IPS DF 4.7 (cell line): Measurements from ENCODE around the gene TGFBI.

Experiments
- DNase-seq: peaks from one replicate; pipeline ENCODE4 v3.0.0-alpha.2; 2013; ENCODE audit warnings: low spot score; ENCODE audit errors: extremely low read depth

The TGFBI gene

GRCh38 chr5:136087961-136088871, 59.4 kb downstream of the TGFBI start:
- no peak for DNase-seq

- no peak for DNase-seq
Observed at GRCh38 chr5:136089791-136090190, 61.0 kb downstream of the TGFBI start.

GRCh38 chr5:136090319-136090718, 61.5 kb downstream of the TGFBI start:
- no peak for DNase-seq

GRCh38 chr5:136094189-136094912, 65.6 kb downstream of the TGFBI start:
- DNase-seq = no peak

- no peak for DNase-seq
Observed at GRCh38 chr5:136094913-136095641, 66.3 kb downstream of the TGFBI start.

- DNase-seq = no peak
Observed at GRCh38 chr5:136098176-136098575, 69.4 kb downstream of the TGFBI start.

- no peak for DNase-seq
Observed at GRCh38 chr5:136099870-136100269, 71.1 kb downstream of the TGFBI start.

GRCh38 chr5:136101884-136102283, 73.1 kb downstream of the TGFBI start:
- DNase-seq = no peak

- no peak for DNase-seq
Observed at GRCh38 chr5:136103118-136103517, 74.3 kb downstream of the TGFBI start.

GRCh38 chr5:136104306-136104965, 75.6 kb downstream of the TGFBI start:
- DNase-seq = no peak

GRCh38 chr5:136106351-136107031, 77.7 kb downstream of the TGFBI start:
- DNase-seq = no peak

GRCh38 chr5:136108180-136108611, 79.4 kb downstream of the TGFBI start:
- no peak for DNase-seq

- no peak for DNase-seq
Observed at GRCh38 chr5:136108766-136109165, 80.0 kb downstream of the TGFBI start.

GRCh38 chr5:136109453-136110135, 80.8 kb downstream of the TGFBI start:
- no peak for DNase-seq
